SKM-1 (cell line): ENCODE measurements around the gene MIPOL1.
A peak's percentile ranks its signal among the peaks of the same experiment; 100 is the strongest.
"Not testable (repeated sequence)": the region's sequence is repeated elsewhere in the genome, so short reads cannot be mapped to it uniquely, and the experiment has no call there.

Experiments used
- DNase-seq: peaks from one replicate; lab custom pipeline; 2025; ENCODE audit not compliant: unreplicated experiment; lab: John Stamatoyannopoulos, UW

MIPOL1 gene

GRCh38 chr14:37186865-37187264 is 10.9 kb upstream of the MIPOL1 start:
- no peak for DNase-seq

- DNase-seq = no peak
Observed at GRCh38 chr14:37187294-37187693, 10.4 kb upstream of the MIPOL1 start.

GRCh38 chr14:37187840-37188577 is 9.7 kb upstream of the MIPOL1 start:
- not testable (repeated sequence) for DNase-seq

DNA sequence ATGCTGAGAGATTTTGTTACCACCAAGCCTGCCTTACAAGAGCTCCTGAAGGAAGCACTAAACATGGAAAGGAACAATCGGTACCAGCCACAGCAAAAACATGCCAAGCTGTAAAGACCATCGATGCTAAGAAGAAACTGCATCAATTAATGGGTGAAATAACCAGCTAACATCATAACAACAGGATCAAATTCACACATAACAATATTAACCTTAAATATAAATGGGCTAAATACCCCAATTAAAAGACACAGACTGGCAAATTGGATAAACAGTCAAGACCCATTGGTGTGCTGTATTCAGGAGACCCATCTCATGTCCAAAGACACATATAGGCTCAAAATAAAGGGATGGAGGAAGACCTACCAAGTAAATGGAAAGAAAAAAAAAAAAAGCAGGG is 8.0 kb upstream of the MIPOL1 start:
- not testable (repeated sequence) for DNase-seq

GRCh38 chr14:37194698-37195097 is 3.0 kb upstream of the MIPOL1 start:
- DNase-seq = no peak

DNA sequence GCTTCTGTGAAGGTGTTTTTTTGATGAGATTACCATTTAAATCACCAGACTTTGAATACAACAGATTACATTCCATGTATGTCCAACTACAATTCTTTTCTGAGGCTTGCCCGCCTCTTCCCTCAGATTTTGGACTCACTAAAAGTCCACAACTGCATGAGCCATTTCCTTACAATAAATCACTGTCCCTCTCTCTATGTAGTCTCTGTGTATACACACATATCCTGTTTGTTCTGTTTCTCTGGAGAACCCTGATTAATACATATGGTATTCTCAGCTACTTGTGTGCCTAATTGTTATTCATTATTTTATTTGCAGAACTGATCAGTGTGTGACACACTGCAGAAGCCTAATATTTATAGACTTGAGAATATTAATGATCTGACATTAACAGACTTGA is 2.4 kb upstream of the MIPOL1 start:
- DNase-seq = no peak

- DNase-seq = no peak
Observed at GRCh38 chr14:37196604-37197420, 925 bp upstream of the MIPOL1 start.

DNA sequence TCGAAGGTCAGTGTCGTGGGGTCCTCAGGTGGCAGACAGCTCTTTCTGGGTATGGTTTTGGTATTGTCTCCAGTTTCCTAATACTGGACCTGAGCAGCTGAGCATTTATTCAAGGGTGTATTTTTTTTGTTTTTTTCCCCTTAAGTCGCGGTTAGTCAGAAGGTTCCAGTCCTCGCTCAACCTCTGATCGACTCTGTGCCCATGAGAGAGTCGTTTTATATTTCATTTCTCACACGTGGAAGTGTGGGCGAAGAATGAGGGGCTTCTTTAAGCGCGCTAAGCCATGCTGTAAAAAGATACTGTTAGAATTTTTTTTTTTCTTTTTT is 499 bp downstream of the MIPOL1 start:
- no peak for DNase-seq

DNA sequence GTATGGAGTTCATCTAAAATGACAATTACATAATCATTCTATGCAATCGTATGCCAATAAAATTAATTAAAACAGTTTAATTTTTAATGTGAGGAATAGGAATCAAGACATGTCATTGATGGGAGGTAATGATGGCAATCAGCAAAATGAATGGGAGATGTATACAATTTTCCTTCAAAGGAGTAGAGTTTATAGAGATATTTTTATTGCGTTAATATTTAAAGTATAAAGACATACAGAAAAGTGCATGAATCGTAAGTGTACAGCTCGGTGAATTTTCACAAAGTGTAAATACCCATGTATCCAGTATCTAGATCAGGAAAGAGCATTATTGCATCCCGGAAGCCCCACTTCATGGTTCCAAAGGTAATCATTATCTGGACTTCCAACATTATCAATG is 1.2 kb downstream of the MIPOL1 start:
- no peak for DNase-seq

GRCh38 chr14:37201724-37202123 is 4.0 kb downstream of the MIPOL1 start:
- DNase-seq = no peak

- DNase-seq = no peak
Observed at GRCh38 chr14:37202265-37202664, 4.5 kb downstream of the MIPOL1 start.

- DNase-seq = no peak
Observed at GRCh38 chr14:37202812-37203211, 5.1 kb downstream of the MIPOL1 start.

- DNase-seq = peak; percentile 18
Observed at GRCh38 chr14:37203423-37203822, 5.7 kb downstream of the MIPOL1 start.

DNA sequence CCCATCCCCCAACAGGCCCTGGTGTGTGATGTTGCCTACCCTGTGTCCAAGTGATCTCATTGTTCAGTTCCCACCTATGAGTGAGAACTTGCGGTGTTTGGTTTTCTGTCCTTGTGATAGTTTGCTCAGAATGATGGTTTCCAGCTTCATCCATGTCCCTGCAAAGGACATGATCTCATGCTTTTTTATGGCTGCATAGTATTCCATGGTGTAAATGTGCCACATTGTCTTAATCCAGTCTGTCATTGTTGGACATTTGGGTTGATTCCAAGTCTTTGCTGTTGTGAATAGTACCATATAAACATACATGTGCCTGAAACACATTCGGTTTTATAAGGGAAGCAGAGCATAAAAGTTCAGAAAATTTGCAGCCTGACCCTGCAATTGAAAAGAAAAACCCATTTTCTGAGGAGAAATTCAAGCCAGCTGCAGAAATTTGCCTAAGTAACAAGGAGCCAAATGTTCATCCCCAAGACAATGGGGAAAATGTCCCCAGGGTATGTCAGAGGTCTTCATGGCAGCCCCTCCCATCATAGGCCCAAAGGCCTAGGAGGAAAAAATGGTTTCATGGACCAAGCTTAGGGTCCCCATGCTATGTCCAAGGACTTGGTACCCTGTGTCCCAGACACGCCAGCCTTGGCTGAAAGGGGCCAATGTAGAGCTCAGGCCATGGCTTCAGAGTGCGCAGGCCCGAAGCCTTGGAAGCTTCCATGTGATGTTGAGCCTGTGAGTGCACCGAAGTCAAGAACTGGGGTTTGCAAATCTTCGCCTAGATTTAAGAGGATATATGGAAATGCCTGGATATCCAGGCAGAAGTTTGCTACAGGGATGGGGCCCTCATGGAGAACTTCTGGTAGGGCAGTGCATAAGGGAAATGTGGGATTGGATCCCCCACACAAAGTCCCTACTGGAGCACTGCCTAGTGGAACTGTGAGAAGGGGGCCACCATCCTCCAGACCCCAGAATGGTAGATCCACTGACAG is 8.2 kb downstream of the MIPOL1 start:
- DNase-seq = not testable (repeated sequence)

DNA sequence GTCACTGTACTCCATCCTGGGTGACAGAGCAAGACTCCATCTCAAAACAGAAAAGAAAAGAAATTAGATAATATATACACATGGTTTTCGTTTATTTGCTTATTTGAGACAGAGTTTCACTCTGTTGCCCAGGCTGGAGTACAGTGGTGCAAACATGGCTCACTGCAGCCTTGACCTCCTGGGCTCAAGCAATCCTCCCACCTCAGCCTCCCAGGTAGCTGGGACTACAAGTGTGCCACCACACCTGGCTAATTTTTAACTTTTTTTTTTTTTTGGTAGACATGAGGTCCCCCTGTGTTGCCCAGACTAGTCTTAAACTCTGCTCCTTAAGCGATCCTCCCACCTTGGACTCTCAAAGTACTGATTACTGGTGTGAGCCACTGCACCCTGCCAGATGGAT is 11.9 kb downstream of the MIPOL1 start:
- DNase-seq = not testable (repeated sequence)

DNA sequence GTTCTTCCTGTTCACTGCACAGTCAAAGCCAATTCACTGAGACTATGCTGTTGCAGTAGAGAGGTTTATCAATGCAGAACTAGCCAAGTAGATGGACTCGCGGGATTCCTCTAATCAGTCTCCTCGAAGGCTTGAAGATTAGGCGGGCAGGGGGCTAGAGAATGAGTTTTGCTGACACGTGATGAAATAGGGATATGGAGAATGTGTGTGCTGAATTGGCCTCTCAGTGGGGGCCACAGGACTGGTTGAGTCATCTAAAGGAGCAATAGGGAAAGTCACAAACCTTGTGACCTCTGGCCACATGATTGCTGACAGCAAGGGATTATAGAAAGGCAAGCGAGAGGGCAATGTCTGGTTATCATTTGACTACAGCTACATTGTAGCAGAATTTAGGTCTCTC is 12.7 kb downstream of the MIPOL1 start:
- DNase-seq = no peak

GRCh38 chr14:37213016-37213415 is 15.3 kb downstream of the MIPOL1 start:
- DNase-seq = no peak

DNA sequence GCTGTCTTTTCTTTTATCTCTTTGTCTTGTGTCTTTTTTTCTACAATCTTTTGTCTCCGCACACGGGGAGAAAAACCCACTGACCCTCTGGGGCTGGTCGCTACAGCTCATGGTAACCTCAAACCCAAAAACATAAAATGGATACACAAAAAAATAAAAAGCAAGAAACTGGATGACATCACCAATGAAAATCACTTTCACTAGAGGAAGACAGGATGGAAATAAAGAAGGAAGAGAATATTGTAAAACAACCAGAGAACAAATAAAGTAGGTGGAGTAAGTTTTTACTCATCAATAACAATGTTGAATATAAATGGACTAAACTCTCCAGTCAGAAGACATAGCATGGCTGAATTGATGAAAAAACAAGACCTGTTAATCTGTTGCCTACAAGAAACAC is 17.6 kb downstream of the MIPOL1 start:
- DNase-seq = no peak

DNA sequence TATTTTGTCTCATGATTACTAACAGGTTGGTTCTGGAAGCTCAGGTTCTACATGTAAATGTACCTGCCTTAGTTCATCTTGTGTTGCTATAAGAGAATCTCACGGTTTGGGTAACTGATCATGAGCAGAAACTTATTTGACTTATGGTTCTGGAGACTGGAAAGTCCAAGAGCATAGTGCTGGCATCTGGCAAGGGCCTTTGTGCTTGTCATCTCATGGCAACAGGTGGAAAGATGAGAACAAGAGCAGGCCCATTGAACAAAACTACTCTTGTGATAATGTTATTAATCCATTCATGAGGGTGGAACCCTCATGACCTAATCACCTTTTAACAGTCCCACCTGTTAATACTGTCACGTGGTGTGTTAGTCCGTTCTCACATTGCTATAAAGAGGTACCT is 23.3 kb downstream of the MIPOL1 start:
- DNase-seq = no peak

GRCh38 chr14:37223947-37224474 is 26.3 kb downstream of the MIPOL1 start:
- DNase-seq = no peak

GRCh38 chr14:37225668-37226067 is 27.9 kb downstream of the MIPOL1 start:
- DNase-seq = not testable (repeated sequence)
